Renal cortex interstitium (tissue), 11 donors: ENCODE results near the gene MINDY4B. TPM values are rescaled to one million over a fixed set of nuclear protein-coding genes. Genes with fewer than 3 reads are reported as not detected.

ENCODE experiments used
- DNase-seq, 11 donors: peaks; one replicate each; pipeline ENCODE4 v3.0.0-alpha.2; 2013; ENCODE audit warnings: low read depth in 9 of 11, low spot score in 4 of 11; ENCODE audit errors: extremely low read depth in 1 of 11
- polyA plus RNA-seq, 3 donors: library from polyadenylated mRNA; unstranded; fragments of 120-200 nt; gene quantifications; one replicate each; pipeline ENCODE4 v1.2.1, GENCODE V29; 2013; ENCODE audit not compliant: insufficient read length in 3 of 3

The MINDY4B gene
- polyA plus RNA-seq, 3 donors = not detected

- DNase-seq = no peak
Observed at GRCh38 chr3:150822636-150823035, 82.6 kb downstream of the MINDY4B start.

Other genes with a start within 250 kb of the MINDY4B start
- gene ERICH6, start 201.5 kb downstream of the MINDY4B start, polyA plus RNA-seq = 1 to 10 TPM in 1 of 3 donors, under 1 TPM in 2; 0.59 to 1.8 (median 0.78) TPM
- gene SIAH2, start 142.3 kb downstream of the MINDY4B start, polyA plus RNA-seq = 10 to 100 TPM; 17.9 to 18.8 (median 18.4) TPM
- gene CLRN1, start 67.3 kb upstream of the MINDY4B start, polyA plus RNA-seq = not detected
- 1 to 10 TPM; 1.8 to 2.6 (median 2.3) TPM for gene MED12L, start 180.2 kb upstream of the MINDY4B start, polyA plus RNA-seq